Esophagus muscularis mucosa (tissue), 4 donors: ENCODE results near the gene SCGB3A1.

Source experiments
- EP300 ChIP-seq: sonication (generic); formaldehyde crosslinking; IDR thresholded peaks from one replicate; pipeline ENCODE4 v1.6.1; 2017; ENCODE audit warnings: antibody characterized with exemption
- POLR2A ChIP-seq: fragments of 450-650 bp; IDR thresholded peaks from one replicate; pipeline ENCODE4 v1.6.1; 2017; ENCODE audit warnings: antibody characterized with exemption, moderate library complexity, mild to moderate bottlenecking, low read depth
- TF ChIP-seq, protein P1 (sequence below), 3 experiments: fragments of 200-600 bp in 2 of 3; fragments of 450-650 bp in 1 of 3; sonication (generic) in 2 of 3; IDR thresholded peaks; one replicate each; pipeline ENCODE4 v1.5.1; 2017 to 2019; ENCODE audit warnings: antibody characterized with exemption in 3 of 3, mild to moderate bottlenecking in 2 of 3, moderate library complexity in 1 of 3

DNA sequence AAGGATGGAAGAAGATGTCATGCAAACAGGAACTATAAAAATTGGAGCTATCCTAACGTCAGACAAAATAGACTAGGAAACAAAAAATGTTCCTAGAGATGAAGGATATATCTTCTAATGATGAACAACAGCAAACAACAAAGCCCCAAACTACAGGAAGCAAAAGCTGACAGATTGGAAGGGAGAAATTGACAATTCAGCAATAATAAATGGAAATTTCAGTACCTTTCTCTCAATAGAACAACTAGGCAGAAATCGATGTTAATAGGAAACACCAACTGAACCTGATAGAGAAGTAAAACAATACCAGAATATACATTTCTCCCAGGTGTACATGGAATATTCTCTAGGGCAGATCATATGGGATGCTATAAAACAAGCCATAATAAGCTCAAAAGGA lies 7.6 kb downstream of the SCGB3A1 start:
- TF ChIP-seq EP300 (no peak), POLR2A (no peak)
- TF ChIP-seq, protein P1, sequence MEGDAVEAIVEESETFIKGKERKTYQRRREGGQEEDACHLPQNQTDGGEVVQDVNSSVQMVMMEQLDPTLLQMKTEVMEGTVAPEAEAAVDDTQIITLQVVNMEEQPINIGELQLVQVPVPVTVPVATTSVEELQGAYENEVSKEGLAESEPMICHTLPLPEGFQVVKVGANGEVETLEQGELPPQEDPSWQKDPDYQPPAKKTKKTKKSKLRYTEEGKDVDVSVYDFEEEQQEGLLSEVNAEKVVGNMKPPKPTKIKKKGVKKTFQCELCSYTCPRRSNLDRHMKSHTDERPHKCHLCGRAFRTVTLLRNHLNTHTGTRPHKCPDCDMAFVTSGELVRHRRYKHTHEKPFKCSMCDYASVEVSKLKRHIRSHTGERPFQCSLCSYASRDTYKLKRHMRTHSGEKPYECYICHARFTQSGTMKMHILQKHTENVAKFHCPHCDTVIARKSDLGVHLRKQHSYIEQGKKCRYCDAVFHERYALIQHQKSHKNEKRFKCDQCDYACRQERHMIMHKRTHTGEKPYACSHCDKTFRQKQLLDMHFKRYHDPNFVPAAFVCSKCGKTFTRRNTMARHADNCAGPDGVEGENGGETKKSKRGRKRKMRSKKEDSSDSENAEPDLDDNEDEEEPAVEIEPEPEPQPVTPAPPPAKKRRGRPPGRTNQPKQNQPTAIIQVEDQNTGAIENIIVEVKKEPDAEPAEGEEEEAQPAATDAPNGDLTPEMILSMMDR (IDR thresholded peaks at IDR 0.05): no peak
